Mammary epithelial cell (primary cell): ENCODE measurements around the gene GALNT12.

Source experiments
- EZH2 ChIP-seq: IDR thresholded peaks from 2 replicates; pipeline ENCODE4 v1.6.1; 2012; ENCODE audit warnings: low read length, inconsistent platforms, borderline replicate concordance
- TF ChIP-seq, protein P1 (sequence below), 2 donors: IDR thresholded peaks in 1 of 2; conservative IDR thresholded peaks in 1 of 2; 2 replicates each; pipeline ENCODE4 v1.5.1; 2011 to 2012; ENCODE audit warnings: inconsistent platforms in 2 of 2, low read length in 2 of 2, mild to moderate bottlenecking in 2 of 2, control low read depth in 1 of 2, low read depth in 1 of 2; ENCODE audit not compliant: insufficient read depth in 1 of 2; ENCODE audit errors: extremely low read depth in 1 of 2

DNA sequence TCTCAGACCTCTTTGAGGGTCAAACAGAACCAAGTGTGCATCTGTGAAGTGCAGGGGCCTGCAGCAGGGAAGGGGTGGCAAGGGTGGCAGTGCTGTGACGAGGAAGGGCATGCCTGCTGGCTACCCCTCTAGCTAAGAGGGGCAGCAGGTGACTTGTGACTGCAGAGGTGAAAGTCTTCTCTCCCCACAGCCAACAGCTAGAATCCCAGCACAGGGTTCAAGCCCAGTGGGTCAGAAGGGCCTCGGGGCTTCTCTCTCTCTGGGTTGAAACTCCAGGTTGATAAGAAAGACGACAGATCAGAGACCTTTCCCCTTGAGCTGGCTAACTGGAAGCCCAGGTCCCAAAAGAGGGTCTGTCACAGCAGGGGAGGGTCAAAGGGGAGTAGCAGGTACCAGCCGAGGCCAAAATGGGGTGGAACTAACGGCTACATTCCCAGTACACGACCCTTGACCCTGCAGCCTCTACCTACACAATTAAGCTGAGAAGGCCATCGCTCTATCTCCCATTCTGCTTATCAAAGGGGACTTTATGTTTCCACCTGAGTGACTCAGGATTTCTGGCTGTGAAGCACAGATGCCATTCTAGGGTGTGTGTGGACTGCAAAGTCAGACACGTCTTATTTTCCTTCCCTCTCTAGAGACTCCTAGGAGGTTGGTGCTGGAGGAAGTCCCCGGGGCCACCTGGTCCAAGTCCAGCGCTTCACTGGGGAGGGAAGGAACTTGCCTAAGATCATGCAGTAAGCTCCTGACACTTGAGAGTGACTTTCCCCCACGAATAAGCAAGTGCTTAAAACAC lies 25.7 kb upstream of the GALNT12 start:
- TF ChIP-seq, protein P1, sequence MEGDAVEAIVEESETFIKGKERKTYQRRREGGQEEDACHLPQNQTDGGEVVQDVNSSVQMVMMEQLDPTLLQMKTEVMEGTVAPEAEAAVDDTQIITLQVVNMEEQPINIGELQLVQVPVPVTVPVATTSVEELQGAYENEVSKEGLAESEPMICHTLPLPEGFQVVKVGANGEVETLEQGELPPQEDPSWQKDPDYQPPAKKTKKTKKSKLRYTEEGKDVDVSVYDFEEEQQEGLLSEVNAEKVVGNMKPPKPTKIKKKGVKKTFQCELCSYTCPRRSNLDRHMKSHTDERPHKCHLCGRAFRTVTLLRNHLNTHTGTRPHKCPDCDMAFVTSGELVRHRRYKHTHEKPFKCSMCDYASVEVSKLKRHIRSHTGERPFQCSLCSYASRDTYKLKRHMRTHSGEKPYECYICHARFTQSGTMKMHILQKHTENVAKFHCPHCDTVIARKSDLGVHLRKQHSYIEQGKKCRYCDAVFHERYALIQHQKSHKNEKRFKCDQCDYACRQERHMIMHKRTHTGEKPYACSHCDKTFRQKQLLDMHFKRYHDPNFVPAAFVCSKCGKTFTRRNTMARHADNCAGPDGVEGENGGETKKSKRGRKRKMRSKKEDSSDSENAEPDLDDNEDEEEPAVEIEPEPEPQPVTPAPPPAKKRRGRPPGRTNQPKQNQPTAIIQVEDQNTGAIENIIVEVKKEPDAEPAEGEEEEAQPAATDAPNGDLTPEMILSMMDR (conservative IDR thresholded peaks at IDR 0.05 in 1 of 2, IDR thresholded peaks at IDR 0.05 in 1 of 2; ENCODE audit: extremely low read depth in 1 of 2, insufficient read depth in 1 of 2, low read depth in 1 of 2, low read length in 2 of 2), result no peak
- no peak for TF ChIP-seq EZH2
